Calu3 (cell line): Measurements from ENCODE around the gene TMEM127. TPM values are rescaled to one million over a fixed set of nuclear protein-coding genes. Genes with fewer than 3 reads are reported as not detected.

Experiments
- BruUV-seq: library from RNA; stranded (reverse); fragments of 400-500 nt; replicated peaks from 2 replicates; lab custom pipeline; 2021; lab: Mats Ljungman, UMichigan
- CTCF ChIA-PET: fragments of 300-600 bp; sonication (Branson Sonifier 250); formaldehyde crosslinking; loops from one replicate; lab custom pipeline; 2022; ENCODE audit warnings: antibody characterized with exemption; lab: Charles Lee
- DNase-seq: peaks from one replicate; pipeline ENCODE4 v3.0.0; 2022
- H3K27ac Mint-ChIP-seq: one replicate; pipeline ENCODE4 v1.8.0; 2022; ENCODE audit warnings: mixed read lengths; ENCODE audit not compliant: unreplicated experiment
- H3K27me3 Mint-ChIP-seq: one replicate; pipeline ENCODE4 v1.8.0; 2022; ENCODE audit warnings: mixed read lengths; ENCODE audit not compliant: unreplicated experiment
- H3K36me3 Mint-ChIP-seq: one replicate; pipeline ENCODE4 v1.8.0; 2022; ENCODE audit warnings: mild to moderate bottlenecking, moderate library complexity, mixed read lengths; ENCODE audit not compliant: insufficient read depth, unreplicated experiment
- H3K4me1 Mint-ChIP-seq: one replicate; pipeline ENCODE4 v1.8.0; 2022; ENCODE audit warnings: mild to moderate bottlenecking, low read depth, mixed read lengths; ENCODE audit not compliant: unreplicated experiment
- H3K4me3 Mint-ChIP-seq: one replicate; pipeline ENCODE4 v1.8.0; 2022; ENCODE audit warnings: mild to moderate bottlenecking, low read depth, moderate library complexity, mixed read lengths; ENCODE audit not compliant: unreplicated experiment
- H3K9me3 Mint-ChIP-seq: one replicate; pipeline ENCODE4 v1.8.0; 2022; ENCODE audit warnings: low read depth, mixed read lengths; ENCODE audit not compliant: unreplicated experiment
- CTCF ChIP-seq: fragments of 200-600 bp; IDR thresholded peaks from one replicate; pipeline ENCODE4 v1.8.0; 2022; ENCODE audit warnings: antibody characterized with exemption; ENCODE audit not compliant: unreplicated experiment
- intact Hi-C: fragments of 100-400 bp; cut with micrococcal nuclease; formaldehyde crosslinking; loops from one replicate; pipeline ENCODE4 v1.10.0; 2022; ENCODE audit not compliant: unreplicated experiment
- total RNA-seq: library from RNA; stranded (reverse); gene quantifications from 2 replicates; pipeline ENCODE4 v1.2.3, GENCODE V29; 2022

Gene TMEM127
- total RNA-seq, 1 experiment from 2014 or later = 50.7 TPM

- TF ChIP-seq CTCF = no peak
- no peaks in the 10 kb centered on the region for H3K27me3 Mint-ChIP-seq
- intact Hi-C loops = no loop called here
- peaks cover 24% of the 10 kb centered on the region for H3K4me1 Mint-ChIP-seq
- no TSS peak for BruUV-seq
- H3K27ac Mint-ChIP-seq = no peak overlapping the region
- no peaks in the 10 kb centered on the region for H3K9me3 Mint-ChIP-seq
- CTCF ChIA-PET = no interaction called here
- no peak for DNase-seq
- H3K36me3 Mint-ChIP-seq = peaks cover 15% of the 10 kb centered on the region
- H3K4me3 Mint-ChIP-seq = no peak overlapping the region
These were observed 17.2 kb downstream of the TMEM127 start for GRCh38 chr2:96248624-96249023.

GRCh38 chr2:96247896-96248295 lies 17.9 kb downstream of the TMEM127 start:
- no peak overlapping the region for H3K4me3 Mint-ChIP-seq
- CTCF ChIA-PET = no interaction called here
- peaks cover 11% of the 10 kb centered on the region for H3K36me3 Mint-ChIP-seq
- H3K27ac Mint-ChIP-seq = peak overlapping the region; percentile 6
- no peaks in the 10 kb centered on the region for H3K27me3 Mint-ChIP-seq
- BruUV-seq = no TSS peak
- no peak for DNase-seq
- TF ChIP-seq CTCF = no peak
- peaks cover 24% of the 10 kb centered on the region for H3K4me1 Mint-ChIP-seq
- intact Hi-C loops = no loop called here
- H3K9me3 Mint-ChIP-seq = no peaks in the 10 kb centered on the region

DNA sequence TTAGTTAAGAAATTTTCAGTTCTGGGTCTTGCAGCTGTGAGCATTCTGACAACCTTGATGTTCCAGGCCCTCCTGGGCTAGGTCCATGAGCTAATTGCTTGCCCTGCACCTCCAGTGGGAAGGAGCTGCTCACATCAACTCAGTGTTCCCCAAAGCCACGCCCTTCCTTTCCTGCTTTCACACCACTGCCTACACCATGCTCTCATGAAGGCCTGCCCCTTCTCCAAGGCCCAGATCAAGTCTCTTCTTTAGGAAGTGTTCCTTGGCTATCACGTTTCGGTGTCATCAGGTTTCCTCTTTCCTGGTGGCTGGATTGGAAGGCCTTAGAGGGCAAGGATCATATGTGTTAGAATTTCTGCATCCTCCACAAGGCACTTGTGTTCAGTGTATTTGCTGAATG lies 18.8 kb downstream of the TMEM127 start:
- Mint-ChIP-seq H3K4me1 (peaks cover 17% of the 10 kb centered on the region), H3K27ac (no peak overlapping the region), H3K9me3 (no peaks in the 10 kb centered on the region), H3K27me3 (no peaks in the 10 kb centered on the region), H3K4me3 (no peak overlapping the region), H3K36me3 (peaks cover 11% of the 10 kb centered on the region)
- CTCF ChIA-PET = no interaction called here
- intact Hi-C loops = no loop called here
- TF ChIP-seq CTCF = no peak
- BruUV-seq = no TSS peak
- no peak for DNase-seq

GRCh38 chr2:96245609-96246390 lies 20.0 kb downstream of the TMEM127 start:
- H3K27me3 Mint-ChIP-seq = no peaks in the 10 kb centered on the region
- intact Hi-C loops = no loop called here
- CTCF ChIA-PET = interaction anchor here (0.9 kb wide), 1 partner anchor 266 kb away, joined by 3 read pairs; no protein-coding TSS in a partner anchor
- H3K4me3 Mint-ChIP-seq = no peak overlapping the region
- no TSS peak for BruUV-seq
- peaks cover 9% of the 10 kb centered on the region for H3K4me1 Mint-ChIP-seq
- TF ChIP-seq CTCF = no peak
- DNase-seq = no peak
- H3K36me3 Mint-ChIP-seq = peaks cover 6% of the 10 kb centered on the region
- H3K9me3 Mint-ChIP-seq = no peaks in the 10 kb centered on the region
- no peak overlapping the region for H3K27ac Mint-ChIP-seq
